ENCODE measurements around the gene CSNK1D. TPM values are rescaled to one million over a fixed set of nuclear protein-coding genes. Genes with fewer than 3 reads are reported as not detected.

The CSNK1D gene
- total RNA-seq, 2 experiments from 2014 or later: 277 to 286 TPM

GRCh38 chr17:82243648-82244412, 29.7 kb downstream of the CSNK1D start:
- Mint-ChIP-seq H3K4me1 (ENCODE audit: low read depth) (peaks cover 50% of the 10 kb centered on the region), H3K36me3 (ENCODE audit: low read depth) (peaks cover 74% of the 10 kb centered on the region), H3K27me3 (no peaks in the 10 kb centered on the region), H3K9me3 (no peaks in the 10 kb centered on the region), H3K4me3 (peak overlapping the region; percentile 11), H3K27ac (peak overlapping the region; percentile 89)
- Histone ChIP-seq H3K27ac (ENCODE audit: low read depth in 1 of 2, low read length in 2 of 2) (no peak overlapping the region), H3K4me3 (ENCODE audit: low read length) (no peak overlapping the region), H3K9me3 (ENCODE audit: control insufficient read depth in 1 of 2, insufficient read depth in 1 of 2, low read length in 2 of 2) (peaks cover 0 to 1% of the 10 kb centered on the region in 2 experiments), H3K36me3 (ENCODE audit: insufficient read depth, low read length) (peaks cover 73% of the 10 kb centered on the region), H3K27me3 (ENCODE audit: control insufficient read depth in 1 of 2, insufficient read depth in 2 of 2, low read length in 2 of 2) (no peaks in the 10 kb centered on the region), H3K4me1 (ENCODE audit: insufficient read depth, low read length) (peaks cover 64% of the 10 kb centered on the region)
- intact Hi-C loops (cut with DNase I, micrococcal nuclease): loop anchor here in 1 of 2 experiments (5.0 kb wide), 1 partner anchor 168 kb away; no protein-coding TSS in a partner anchor
- ATAC-seq (ENCODE audit: poor library complexity) (no peak), DNase-seq (peak in 1 of 14 experiments; percentile 6)
- POLR2A ChIA-PET: interaction anchor here (3.0 kb wide), 1 partner anchor 54 kb away, joined by 16 read pairs; no protein-coding TSS in a partner anchor
- no peak for TF ChIP-seq CTCF (IDR thresholded peaks at IDR 0.05)
- CTCF ChIA-PET: interaction anchor here (0.8 to 1.2 kb wide), 3 partner anchors 26 to 77 kb away, joined by 3 to 4 read pairs (median 3); no protein-coding TSS in a partner anchor

DNA sequence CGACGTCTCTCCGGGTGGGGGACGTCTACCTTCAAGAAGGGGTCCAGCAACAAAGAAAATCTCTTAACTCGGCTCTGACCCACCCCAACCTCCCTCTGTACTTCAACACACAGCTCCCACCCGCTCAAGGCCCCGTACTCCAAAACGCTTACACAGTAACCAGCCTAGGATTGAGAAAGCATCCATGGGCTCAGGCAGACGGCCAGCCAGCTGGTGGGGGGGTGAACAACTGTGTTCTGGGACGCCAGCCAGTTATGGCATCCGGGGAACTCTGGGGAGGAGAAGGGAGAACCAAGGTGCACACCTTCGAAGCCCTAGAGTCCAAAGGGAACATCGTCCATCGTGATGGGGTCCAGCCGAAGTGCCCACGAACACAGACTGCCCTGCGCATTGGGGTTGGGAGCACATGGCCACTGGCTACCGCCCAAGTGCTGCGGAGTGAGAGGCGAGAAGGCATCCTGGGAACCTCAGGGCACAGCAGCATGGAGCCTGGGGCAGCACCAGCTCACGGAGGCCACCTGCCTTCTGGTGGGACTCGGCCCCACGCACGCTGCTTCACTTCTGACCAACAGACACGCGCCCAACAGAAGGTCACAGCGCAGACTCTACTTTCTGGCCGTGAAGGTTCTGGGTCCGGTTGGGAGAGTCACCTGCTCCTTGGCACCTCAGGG, 30.4 kb downstream of the CSNK1D start:
- H3K27ac ChIP-seq (ENCODE audit: low read depth in 1 of 2, low read length in 2 of 2): no peak overlapping the region
- H3K9me3 ChIP-seq (ENCODE audit: control insufficient read depth in 1 of 2, insufficient read depth in 1 of 2, low read length in 2 of 2): peaks cover 0 to 4% of the 10 kb centered on the region in 2 experiments
- H3K4me1 ChIP-seq (ENCODE audit: insufficient read depth, low read length): peaks cover 68% of the 10 kb centered on the region
- H3K4me3 Mint-ChIP-seq: peak overlapping the region; percentile 25
- no peaks in the 10 kb centered on the region for H3K27me3 Mint-ChIP-seq
- intact Hi-C loops (cut with DNase I, micrococcal nuclease): loop anchor here in 1 of 2 experiments (5.0 kb wide), 1 partner anchor 169 kb away; no protein-coding TSS in a partner anchor
- H3K4me3 ChIP-seq (ENCODE audit: low read length): no peak overlapping the region
- H3K9me3 Mint-ChIP-seq: no peaks in the 10 kb centered on the region
- peaks cover 73% of the 10 kb centered on the region for H3K36me3 Mint-ChIP-seq (ENCODE audit: low read depth)
- no peak for TF ChIP-seq CTCF (IDR thresholded peaks at IDR 0.05)
- ChIA-PET POLR2A (interaction anchor here (1.5 to 3.0 kb wide), 3 partner anchors 55 to 91 kb away, joined by 6 to 16 read pairs (median 10); partner anchors contain the start of genes CD7 and SECTM1), CTCF (no interaction called here)
- H3K4me1 Mint-ChIP-seq (ENCODE audit: low read depth): peaks cover 55% of the 10 kb centered on the region
- no peaks in the 10 kb centered on the region for H3K27me3 ChIP-seq (ENCODE audit: control insufficient read depth in 1 of 2, insufficient read depth in 2 of 2, low read length in 2 of 2)
- ATAC-seq (ENCODE audit: poor library complexity) (no peak), DNase-seq (peak in 2 of 14 experiments; percentile 5 to 28)
- H3K36me3 ChIP-seq (ENCODE audit: insufficient read depth, low read length): peaks cover 66% of the 10 kb centered on the region
- peak overlapping the region; percentile 95 for H3K27ac Mint-ChIP-seq

GRCh38 chr17:82242698-82242976, 30.9 kb downstream of the CSNK1D start:
- DNase-seq (peak in 2 of 14 experiments; percentile 6 to 31), ATAC-seq (ENCODE audit: poor library complexity) (no peak)
- intact Hi-C loops (cut with DNase I, micrococcal nuclease): loop anchor here in 1 of 2 experiments (5.0 kb wide), 1 partner anchor 170 kb away; no protein-coding TSS in a partner anchor
- Mint-ChIP-seq H3K36me3 (ENCODE audit: low read depth) (peaks cover 68% of the 10 kb centered on the region), H3K4me1 (ENCODE audit: low read depth) (peaks cover 52% of the 10 kb centered on the region), H3K27me3 (no peaks in the 10 kb centered on the region), H3K27ac (peak overlapping the region; percentile 95), H3K9me3 (no peaks in the 10 kb centered on the region), H3K4me3 (no peak overlapping the region)
- Histone ChIP-seq H3K9me3 (ENCODE audit: control insufficient read depth in 1 of 2, insufficient read depth in 1 of 2, low read length in 2 of 2) (peaks cover 0 to 4% of the 10 kb centered on the region in 2 experiments), H3K4me3 (ENCODE audit: low read length) (no peak overlapping the region), H3K4me1 (ENCODE audit: insufficient read depth, low read length) (peaks cover 73% of the 10 kb centered on the region), H3K27ac (ENCODE audit: low read depth in 1 of 2, low read length in 2 of 2) (no peak overlapping the region), H3K36me3 (ENCODE audit: insufficient read depth, low read length) (peaks cover 61% of the 10 kb centered on the region), H3K27me3 (ENCODE audit: control insufficient read depth in 1 of 2, insufficient read depth in 2 of 2, low read length in 2 of 2) (no peaks in the 10 kb centered on the region)
- POLR2A ChIA-PET: interaction anchor here (1.5 to 3.0 kb wide), 5 partner anchors 37 to 91 kb away, joined by 5 to 16 read pairs (median 8); partner anchors contain the start of genes CD7 and SECTM1
- TF ChIP-seq CTCF (IDR thresholded peaks at IDR 0.05): no peak
- CTCF ChIA-PET: interaction anchor here (1.4 kb wide), 1 partner anchor 79 kb away, joined by 6 read pairs; no protein-coding TSS in a partner anchor
